ENCODE results near the gene BEST1. TPM values are rescaled to one million over a fixed set of nuclear protein-coding genes. Genes with fewer than 3 reads are reported as not detected.
"Not testable (repeated sequence)": the region's sequence is repeated elsewhere in the genome, so short reads cannot be mapped to it uniquely, and the experiment has no call there.

Gene BEST1
- total and polyA plus RNA-seq, 2 of the 13 experiments (the other 11 are each of a cell fraction or from before 2014, with no cell fraction given) = 0.09 to 0.65 TPM

DNA sequence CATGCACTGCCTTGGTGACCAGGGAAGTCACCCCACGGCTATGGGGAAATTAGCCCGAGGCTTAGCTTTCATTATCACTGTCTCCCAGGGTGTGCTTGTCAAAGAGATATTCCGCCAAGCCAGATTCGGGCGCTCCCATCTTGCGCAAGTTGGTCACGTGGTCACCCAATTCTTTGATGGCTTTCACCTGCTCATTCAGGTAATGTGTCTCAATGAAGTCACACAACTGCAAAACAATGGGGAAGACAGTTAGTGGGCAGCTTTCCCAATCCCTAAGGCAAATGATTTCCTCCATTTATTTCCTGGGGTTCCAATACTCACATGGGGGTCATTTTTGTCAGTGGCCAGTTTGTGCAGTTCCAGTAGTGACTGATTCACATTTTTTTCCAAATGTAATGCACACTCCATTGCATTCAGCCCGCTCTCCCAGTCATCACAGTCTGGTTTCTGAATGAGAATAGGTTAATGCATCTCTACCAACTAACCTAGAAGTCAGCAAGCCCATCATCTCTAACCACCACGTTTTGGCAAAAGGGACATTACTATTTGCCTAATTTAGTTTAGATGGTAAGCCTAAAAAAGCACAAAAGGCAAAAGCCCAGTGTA is 14.6 kb downstream of the BEST1 start:
- H3K9me3 ChIP-seq (ENCODE audit: low read length); FAIRE-seq; DNase-seq (ENCODE audit: low spot score); H3K27me3 ChIP-seq (ENCODE audit: control insufficient read depth in 1 of 2, insufficient read depth in 2 of 2, low read length in 2 of 2); H2AFZ ChIP-seq (ENCODE audit: low read length); CTCF ChIA-PET (ENCODE audit: low intra/inter-chr PET ratio, low total read pairs); H3K27ac ChIP-seq (ENCODE audit: extremely low read length, insufficient read depth, low read length); intact Hi-C loops (cut with micrococcal nuclease; ENCODE audit: unreplicated experiment); ATAC-seq: not testable (repeated sequence)
- 0 out of 2 replicates have a peak, but pooled peaks have one; percentile 7 for TF ChIP-seq ZNF878 (CRISPR knock-in tag; IDR thresholded peaks at IDR 0.05)
- peak; percentile 59; the same call in 1 of the 2 replicates for TF ChIP-seq TGIF2 (CRISPR knock-in tag; IDR thresholded peaks at IDR 0.05)
- TF ChIP-seq CEBPB (IDR thresholded peaks at IDR 0.05; ENCODE audit: borderline replicate concordance, low read depth, low read length) = peak; percentile 35; the same call in 1 of the 2 replicates
- TF ChIP-seq CEBPG (CRISPR knock-in tag; IDR thresholded peaks at IDR 0.05) = 0 out of 2 replicates have a peak, but pooled peaks have one; percentile 27
- TF ChIP-seq, protein P1, sequence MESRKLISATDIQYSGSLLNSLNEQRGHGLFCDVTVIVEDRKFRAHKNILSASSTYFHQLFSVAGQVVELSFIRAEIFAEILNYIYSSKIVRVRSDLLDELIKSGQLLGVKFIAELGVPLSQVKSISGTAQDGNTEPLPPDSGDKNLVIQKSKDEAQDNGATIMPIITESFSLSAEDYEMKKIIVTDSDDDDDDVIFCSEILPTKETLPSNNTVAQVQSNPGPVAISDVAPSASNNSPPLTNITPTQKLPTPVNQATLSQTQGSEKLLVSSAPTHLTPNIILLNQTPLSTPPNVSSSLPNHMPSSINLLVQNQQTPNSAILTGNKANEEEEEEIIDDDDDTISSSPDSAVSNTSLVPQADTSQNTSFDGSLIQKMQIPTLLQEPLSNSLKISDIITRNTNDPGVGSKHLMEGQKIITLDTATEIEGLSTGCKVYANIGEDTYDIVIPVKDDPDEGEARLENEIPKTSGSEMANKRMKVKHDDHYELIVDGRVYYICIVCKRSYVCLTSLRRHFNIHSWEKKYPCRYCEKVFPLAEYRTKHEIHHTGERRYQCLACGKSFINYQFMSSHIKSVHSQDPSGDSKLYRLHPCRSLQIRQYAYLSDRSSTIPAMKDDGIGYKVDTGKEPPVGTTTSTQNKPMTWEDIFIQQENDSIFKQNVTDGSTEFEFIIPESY (CRISPR knock-in tag; IDR thresholded peaks at IDR 0.05) = peak; percentile 90
- TF ChIP-seq, protein P2, sequence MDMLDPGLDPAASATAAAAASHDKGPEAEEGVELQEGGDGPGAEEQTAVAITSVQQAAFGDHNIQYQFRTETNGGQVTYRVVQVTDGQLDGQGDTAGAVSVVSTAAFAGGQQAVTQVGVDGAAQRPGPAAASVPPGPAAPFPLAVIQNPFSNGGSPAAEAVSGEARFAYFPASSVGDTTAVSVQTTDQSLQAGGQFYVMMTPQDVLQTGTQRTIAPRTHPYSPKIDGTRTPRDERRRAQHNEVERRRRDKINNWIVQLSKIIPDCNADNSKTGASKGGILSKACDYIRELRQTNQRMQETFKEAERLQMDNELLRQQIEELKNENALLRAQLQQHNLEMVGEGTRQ (IDR thresholded peaks at IDR 0.05; ENCODE audit: low read depth, low read length) = 0 out of 2 replicates have a peak, but pooled peaks have one; percentile 15
- TF ChIP-seq, protein P2 (CRISPR knock-in tag; IDR thresholded peaks at IDR 0.05; ENCODE audit: borderline replicate concordance) = not testable (repeated sequence)
- TF ChIP-seq POLR2A (IDR thresholded peaks at IDR 0.05; ENCODE audit: insufficient read depth in 1 of 2, low read depth in 2 of 2, low read length in 2 of 2) = 0 out of 4 replicates have a peak, but pooled peaks of 1 of the 2 experiments have one; percentile 13
- H3K79me2 ChIP-seq (ENCODE audit: insufficient read depth, low read length) = peaks cover 37% of the 10 kb centered on the region
- peak overlapping the region; percentile 92 for H3K4me2 ChIP-seq (ENCODE audit: low read depth, low read length)
- peaks cover 5 to 23% of the 10 kb centered on the region in 2 experiments; a peak in 4 of 5 replicates for H3K36me3 ChIP-seq (replicated peaks in 1 of 2; ENCODE audit: control insufficient read depth in 1 of 2, insufficient read depth in 2 of 2, low read length in 2 of 2)
- WGBS (ENCODE audit: low lambda C conversion rate) = 60% methylated on average over 9 of the region's 9 CpGs
- BruUV-seq (replicated peaks) = TSS peak; percentile 68
- H3K4me3 ChIP-seq (replicated peaks in 1 of 3; ENCODE audit: insufficient read depth in 1 of 3, low read depth in 2 of 3, low read length in 3 of 3) = peak overlapping the region; percentile 92 to 99 (median 96)
- POLR2A ChIA-PET = interaction anchor here (0.9 to 9.7 kb wide), 13 partner anchors 8 to 149 kb away, joined by 4 to 323 read pairs (median 7); partner anchors contain the start of gene BEST1
- H4K20me1 ChIP-seq (ENCODE audit: insufficient read depth, low read length) = peaks cover 41% of the 10 kb centered on the region
- peak overlapping the region; percentile 99 for H3K9ac ChIP-seq (ENCODE audit: insufficient read depth, low read depth, low read length)
- in situ Hi-C loops (cut with HindIII; ENCODE audit: extremely low pct_ligation_motif_present, low pct_unique_long_range_greater_than_20kb) = loop anchor here (5.0 kb wide), 1 partner anchor 38 kb away; no protein-coding TSS in a partner anchor
- H3K4me1 ChIP-seq (ENCODE audit: insufficient read depth, low read length) = peaks cover 68% of the 10 kb centered on the region
